ENCODE measurements around the gene PRR15. TPM values are rescaled to one million over a fixed set of nuclear protein-coding genes. Genes with fewer than 3 reads are reported as not detected.

Gene PRR15
- total and polyA plus RNA-seq, 4 donors = 0.02 to 0.98 (median 0.17) TPM; not detected in 1

DNA sequence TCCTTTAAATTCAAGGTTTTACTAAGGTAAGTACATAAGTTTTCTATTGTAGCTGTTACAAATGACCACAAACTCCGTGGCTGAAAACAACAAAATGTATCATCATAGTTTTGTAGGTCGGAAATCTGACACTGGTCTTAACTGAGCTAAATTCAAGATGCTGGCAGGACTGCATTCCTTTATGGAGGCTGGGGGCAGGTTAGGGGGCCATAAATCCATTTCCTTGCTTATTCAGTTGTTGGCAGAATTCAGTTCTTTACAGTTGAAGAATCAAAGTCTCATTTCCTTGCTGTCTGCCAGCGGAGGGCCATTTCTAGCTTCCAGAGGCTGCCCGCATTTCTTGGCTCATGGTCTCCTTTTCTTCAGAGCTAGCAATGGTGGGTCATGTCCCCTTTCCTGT is 11.2 kb upstream of the PRR15 start:
- WGBS = 91% methylated on average over 4 of the region's 4 CpGs
- no peak overlapping the region for H3K4me3 ChIP-seq (ENCODE audit: low read depth in 1 of 3, low read length in 3 of 3)
- no peak overlapping the region for H3K27ac ChIP-seq (ENCODE audit: low read depth in 1 of 2, low read length in 2 of 2)

DNA sequence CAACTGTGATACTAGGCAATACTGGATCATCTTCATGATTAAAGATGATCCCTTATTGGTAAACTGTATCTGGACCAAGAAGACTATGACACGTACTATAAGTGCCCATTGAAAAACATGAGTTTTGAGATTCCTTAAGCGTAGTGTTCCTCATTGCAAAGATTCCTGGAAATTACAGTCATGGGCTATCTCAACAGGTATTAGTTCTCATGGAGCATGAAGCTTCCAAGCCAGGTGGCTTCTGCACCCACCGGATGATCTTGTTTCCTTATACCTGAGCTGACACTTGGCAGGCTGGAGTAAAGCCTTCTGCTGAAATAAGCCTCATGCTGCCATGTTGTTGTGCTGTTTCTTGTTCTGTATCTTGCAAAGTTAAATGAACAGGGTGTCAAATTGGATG is 8.6 kb upstream of the PRR15 start:
- Histone ChIP-seq H3K4me3 (ENCODE audit: low read depth in 1 of 3, low read length in 3 of 3) (no peak overlapping the region), H3K27me3 (ENCODE audit: control insufficient read depth in 4 of 4, insufficient read depth in 4 of 4, low read length in 3 of 4) (peaks cover 0 to 4% (median 0%) of the 10 kb centered on the region in 4 donors), H3K27ac (ENCODE audit: low read depth in 1 of 2, low read length in 2 of 2) (no peak overlapping the region), H3K36me3 (ENCODE audit: control insufficient read depth in 4 of 4, insufficient read depth in 3 of 4, low read depth in 1 of 4, low read length in 3 of 4) (no peaks in the 10 kb centered on the region), H3K9me3 (ENCODE audit: control insufficient read depth in 4 of 4, low read length in 3 of 4) (no peaks in the 10 kb centered on the region), H3K4me1 (ENCODE audit: control insufficient read depth in 4 of 4, insufficient read depth in 4 of 4, low read length in 3 of 4) (no peaks in the 10 kb centered on the region), H3K9ac (ENCODE audit: low read depth in 1 of 2, low read length in 2 of 2) (no peak overlapping the region)
- TF ChIP-seq, protein P1, sequence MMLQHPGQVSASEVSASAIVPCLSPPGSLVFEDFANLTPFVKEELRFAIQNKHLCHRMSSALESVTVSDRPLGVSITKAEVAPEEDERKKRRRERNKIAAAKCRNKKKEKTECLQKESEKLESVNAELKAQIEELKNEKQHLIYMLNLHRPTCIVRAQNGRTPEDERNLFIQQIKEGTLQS (IDR thresholded peaks at IDR 0.05) = no peak
- TF ChIP-seq, protein P2, sequence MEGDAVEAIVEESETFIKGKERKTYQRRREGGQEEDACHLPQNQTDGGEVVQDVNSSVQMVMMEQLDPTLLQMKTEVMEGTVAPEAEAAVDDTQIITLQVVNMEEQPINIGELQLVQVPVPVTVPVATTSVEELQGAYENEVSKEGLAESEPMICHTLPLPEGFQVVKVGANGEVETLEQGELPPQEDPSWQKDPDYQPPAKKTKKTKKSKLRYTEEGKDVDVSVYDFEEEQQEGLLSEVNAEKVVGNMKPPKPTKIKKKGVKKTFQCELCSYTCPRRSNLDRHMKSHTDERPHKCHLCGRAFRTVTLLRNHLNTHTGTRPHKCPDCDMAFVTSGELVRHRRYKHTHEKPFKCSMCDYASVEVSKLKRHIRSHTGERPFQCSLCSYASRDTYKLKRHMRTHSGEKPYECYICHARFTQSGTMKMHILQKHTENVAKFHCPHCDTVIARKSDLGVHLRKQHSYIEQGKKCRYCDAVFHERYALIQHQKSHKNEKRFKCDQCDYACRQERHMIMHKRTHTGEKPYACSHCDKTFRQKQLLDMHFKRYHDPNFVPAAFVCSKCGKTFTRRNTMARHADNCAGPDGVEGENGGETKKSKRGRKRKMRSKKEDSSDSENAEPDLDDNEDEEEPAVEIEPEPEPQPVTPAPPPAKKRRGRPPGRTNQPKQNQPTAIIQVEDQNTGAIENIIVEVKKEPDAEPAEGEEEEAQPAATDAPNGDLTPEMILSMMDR (IDR thresholded peaks at IDR 0.05; ENCODE audit: low read depth, low read length, missing input control) = no peak
- no peak for TF ChIP-seq YY1 (IDR thresholded peaks at IDR 0.05)
- no peak for TF ChIP-seq RXRA (IDR thresholded peaks at IDR 0.05)
- TF ChIP-seq, protein P3, sequence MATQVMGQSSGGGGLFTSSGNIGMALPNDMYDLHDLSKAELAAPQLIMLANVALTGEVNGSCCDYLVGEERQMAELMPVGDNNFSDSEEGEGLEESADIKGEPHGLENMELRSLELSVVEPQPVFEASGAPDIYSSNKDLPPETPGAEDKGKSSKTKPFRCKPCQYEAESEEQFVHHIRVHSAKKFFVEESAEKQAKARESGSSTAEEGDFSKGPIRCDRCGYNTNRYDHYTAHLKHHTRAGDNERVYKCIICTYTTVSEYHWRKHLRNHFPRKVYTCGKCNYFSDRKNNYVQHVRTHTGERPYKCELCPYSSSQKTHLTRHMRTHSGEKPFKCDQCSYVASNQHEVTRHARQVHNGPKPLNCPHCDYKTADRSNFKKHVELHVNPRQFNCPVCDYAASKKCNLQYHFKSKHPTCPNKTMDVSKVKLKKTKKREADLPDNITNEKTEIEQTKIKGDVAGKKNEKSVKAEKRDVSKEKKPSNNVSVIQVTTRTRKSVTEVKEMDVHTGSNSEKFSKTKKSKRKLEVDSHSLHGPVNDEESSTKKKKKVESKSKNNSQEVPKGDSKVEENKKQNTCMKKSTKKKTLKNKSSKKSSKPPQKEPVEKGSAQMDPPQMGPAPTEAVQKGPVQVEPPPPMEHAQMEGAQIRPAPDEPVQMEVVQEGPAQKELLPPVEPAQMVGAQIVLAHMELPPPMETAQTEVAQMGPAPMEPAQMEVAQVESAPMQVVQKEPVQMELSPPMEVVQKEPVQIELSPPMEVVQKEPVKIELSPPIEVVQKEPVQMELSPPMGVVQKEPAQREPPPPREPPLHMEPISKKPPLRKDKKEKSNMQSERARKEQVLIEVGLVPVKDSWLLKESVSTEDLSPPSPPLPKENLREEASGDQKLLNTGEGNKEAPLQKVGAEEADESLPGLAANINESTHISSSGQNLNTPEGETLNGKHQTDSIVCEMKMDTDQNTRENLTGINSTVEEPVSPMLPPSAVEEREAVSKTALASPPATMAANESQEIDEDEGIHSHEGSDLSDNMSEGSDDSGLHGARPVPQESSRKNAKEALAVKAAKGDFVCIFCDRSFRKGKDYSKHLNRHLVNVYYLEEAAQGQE (IDR thresholded peaks at IDR 0.05) = no peak
- no peak for TF ChIP-seq TAF1 (conservative IDR thresholded peaks at IDR 0.05)
- no peak for TF ChIP-seq RAD21 (IDR thresholded peaks at IDR 0.05)
- TF ChIP-seq SP1 (IDR thresholded peaks at IDR 0.05) = no peak
- TF ChIP-seq HNF4A (conservative IDR thresholded peaks at IDR 0.05) = no peak
- TF ChIP-seq HNF4G (IDR thresholded peaks at IDR 0.05) = no peak
- no peak for TF ChIP-seq JUND (IDR thresholded peaks at IDR 0.05)
- no peak for TF ChIP-seq FOXA2 (IDR thresholded peaks at IDR 0.05)
- no peak for TF ChIP-seq EGR1 (IDR thresholded peaks at IDR 0.05; ENCODE audit: low read depth in 2 of 2)
- TF ChIP-seq FOXA1 (IDR thresholded peaks at IDR 0.05) = no peak
- TF ChIP-seq, protein P4, sequence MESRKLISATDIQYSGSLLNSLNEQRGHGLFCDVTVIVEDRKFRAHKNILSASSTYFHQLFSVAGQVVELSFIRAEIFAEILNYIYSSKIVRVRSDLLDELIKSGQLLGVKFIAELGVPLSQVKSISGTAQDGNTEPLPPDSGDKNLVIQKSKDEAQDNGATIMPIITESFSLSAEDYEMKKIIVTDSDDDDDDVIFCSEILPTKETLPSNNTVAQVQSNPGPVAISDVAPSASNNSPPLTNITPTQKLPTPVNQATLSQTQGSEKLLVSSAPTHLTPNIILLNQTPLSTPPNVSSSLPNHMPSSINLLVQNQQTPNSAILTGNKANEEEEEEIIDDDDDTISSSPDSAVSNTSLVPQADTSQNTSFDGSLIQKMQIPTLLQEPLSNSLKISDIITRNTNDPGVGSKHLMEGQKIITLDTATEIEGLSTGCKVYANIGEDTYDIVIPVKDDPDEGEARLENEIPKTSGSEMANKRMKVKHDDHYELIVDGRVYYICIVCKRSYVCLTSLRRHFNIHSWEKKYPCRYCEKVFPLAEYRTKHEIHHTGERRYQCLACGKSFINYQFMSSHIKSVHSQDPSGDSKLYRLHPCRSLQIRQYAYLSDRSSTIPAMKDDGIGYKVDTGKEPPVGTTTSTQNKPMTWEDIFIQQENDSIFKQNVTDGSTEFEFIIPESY (IDR thresholded peaks at IDR 0.05) = no peak
- no peak for DNase-seq (ENCODE audit: low spot score)
- 98% methylated on average over 3 of the region's 3 CpGs for WGBS

More for the DNA sequence above, 11.2 kb upstream of the PRR15 start:
- no peak for DNase-seq (ENCODE audit: low spot score)
- H3K9me3 ChIP-seq (ENCODE audit: control insufficient read depth in 4 of 4, low read length in 3 of 4) = no peaks in the 10 kb centered on the region
- H3K36me3 ChIP-seq (ENCODE audit: control insufficient read depth in 4 of 4, insufficient read depth in 3 of 4, low read depth in 1 of 4, low read length in 3 of 4) = no peaks in the 10 kb centered on the region
- no peaks in the 10 kb centered on the region for H3K27me3 ChIP-seq (ENCODE audit: control insufficient read depth in 4 of 4, insufficient read depth in 4 of 4, low read length in 3 of 4)
- no peaks in the 10 kb centered on the region for H3K4me1 ChIP-seq (ENCODE audit: control insufficient read depth in 4 of 4, insufficient read depth in 4 of 4, low read length in 3 of 4)
- no peak overlapping the region for H3K9ac ChIP-seq (ENCODE audit: low read depth in 1 of 2, low read length in 2 of 2)
- no peak for TF ChIP-seq JUND (IDR thresholded peaks at IDR 0.05)
- TF ChIP-seq, protein P2 (IDR thresholded peaks at IDR 0.05; ENCODE audit: low read depth, low read length, missing input control) = no peak

Data from liver (tissue), 9 donors.